ENCODE data around the gene ISY1.

Gene ISY1

GRCh38 chr3:129085165-129085715 is 75.6 kb downstream of the ISY1 start:
- no peak for DNase-seq

GRCh38 chr3:129084501-129084900 is 76.4 kb downstream of the ISY1 start:
- DNase-seq, result no peak

GRCh38 chr3:129082026-129082425 is 78.8 kb downstream of the ISY1 start:
- no peak for DNase-seq

GRCh38 chr3:129081503-129081902 is 79.4 kb downstream of the ISY1 start:
- DNase-seq, result no peak

GRCh38 chr3:129078510-129078909 is 82.4 kb downstream of the ISY1 start:
- DNase-seq, result no peak
